ENCODE results near the gene ARL8B. TPM values are rescaled to one million over a fixed set of nuclear protein-coding genes. Genes with fewer than 3 reads are reported as not detected.

Gene ARL8B
- total RNA-seq, 3 donors from 2014 or later (not counting 1 experiment from before 2014, with no cell fraction given) = 43.3 to 52.7 (median 48.9) TPM

GRCh38 chr3:5084224-5084623 is 37.9 kb upstream of the ARL8B start:
- no peaks in the 10 kb centered on the region for H3K9me3 Mint-ChIP-seq
- H3K27ac Mint-ChIP-seq = no peak overlapping the region
- TF ChIP-seq CTCF (IDR thresholded peaks at IDR 0.05) = no peak
- Histone ChIP-seq H3K27me3 (ENCODE audit: control insufficient read depth, insufficient read depth, low read length) (no peaks in the 10 kb centered on the region), H3K36me3 (ENCODE audit: control insufficient read depth, insufficient read depth, low read length) (no peaks in the 10 kb centered on the region), H3K4me1 (ENCODE audit: control insufficient read depth, insufficient read depth, low read length) (no peaks in the 10 kb centered on the region), H3K27ac (ENCODE audit: low read length) (no peak overlapping the region), H3K4me3 (ENCODE audit: low read length) (no peak overlapping the region), H3K9me3 (ENCODE audit: control insufficient read depth, insufficient read depth, low read length) (no peaks in the 10 kb centered on the region)
- 90% methylated on average over 4 of the region's 5 CpGs for whole genome bisulfite sequencing (ENCODE audit: insufficient coverage)
- DNase-seq (no peak), ATAC-seq (no peak)
- H3K4me3 Mint-ChIP-seq = no peak overlapping the region
- H3K27me3 Mint-ChIP-seq (ENCODE audit: low read depth in 2 of 2) = peaks cover 12 to 14% of the 10 kb centered on the region in 2 donors
- H3K36me3 Mint-ChIP-seq = no peaks in the 10 kb centered on the region
- intact Hi-C loops (cut with micrococcal nuclease) = no loop called here
- H3K4me1 Mint-ChIP-seq = no peaks in the 10 kb centered on the region

GRCh38 chr3:5086708-5087107 is 35.4 kb upstream of the ARL8B start:
- Histone ChIP-seq H3K9me3 (ENCODE audit: control insufficient read depth, insufficient read depth, low read length) (no peaks in the 10 kb centered on the region), H3K4me1 (ENCODE audit: control insufficient read depth, insufficient read depth, low read length) (no peaks in the 10 kb centered on the region), H3K27ac (ENCODE audit: low read length) (no peak overlapping the region), H3K4me3 (ENCODE audit: low read length) (no peak overlapping the region), H3K36me3 (ENCODE audit: control insufficient read depth, insufficient read depth, low read length) (no peaks in the 10 kb centered on the region), H3K27me3 (ENCODE audit: control insufficient read depth, insufficient read depth, low read length) (no peaks in the 10 kb centered on the region)
- peaks cover 0 to 15% of the 10 kb centered on the region in 2 donors for H3K27me3 Mint-ChIP-seq (ENCODE audit: low read depth in 2 of 2)
- H3K27ac Mint-ChIP-seq = no peak overlapping the region
- no peak for DNase-seq
- no peaks in the 10 kb centered on the region for H3K9me3 Mint-ChIP-seq
- no peaks in the 10 kb centered on the region for H3K36me3 Mint-ChIP-seq
- no peak for TF ChIP-seq CTCF (IDR thresholded peaks at IDR 0.05)
- H3K4me3 Mint-ChIP-seq = no peak overlapping the region
- intact Hi-C loops (cut with micrococcal nuclease) = no loop called here
- no CpG with 5 or more reads among the region's 1 CpG for WGBS (ENCODE audit: insufficient coverage)
- ATAC-seq = no peak
- no peaks in the 10 kb centered on the region for H3K4me1 Mint-ChIP-seq

- Histone ChIP-seq H3K4me1 (ENCODE audit: control insufficient read depth, insufficient read depth, low read length) (no peaks in the 10 kb centered on the region), H3K4me3 (ENCODE audit: low read length) (no peak overlapping the region), H3K27me3 (ENCODE audit: control insufficient read depth, insufficient read depth, low read length) (no peaks in the 10 kb centered on the region), H3K36me3 (ENCODE audit: control insufficient read depth, insufficient read depth, low read length) (no peaks in the 10 kb centered on the region), H3K27ac (ENCODE audit: low read length) (no peak overlapping the region), H3K9me3 (ENCODE audit: control insufficient read depth, insufficient read depth, low read length) (no peaks in the 10 kb centered on the region)
- WGBS (ENCODE audit: insufficient coverage) = 75% methylated on average over 4 of the region's 4 CpGs
- intact Hi-C loops (cut with micrococcal nuclease) = no loop called here
- no peak for TF ChIP-seq CTCF (IDR thresholded peaks at IDR 0.05)
- H3K4me3 Mint-ChIP-seq = no peak overlapping the region
- DNase-seq = no peak
- H3K27me3 Mint-ChIP-seq (ENCODE audit: low read depth in 2 of 2) = peaks cover 0 to 15% of the 10 kb centered on the region in 2 donors
- H3K36me3 Mint-ChIP-seq = no peaks in the 10 kb centered on the region
- no peak for ATAC-seq
- H3K4me1 Mint-ChIP-seq = no peaks in the 10 kb centered on the region
- H3K27ac Mint-ChIP-seq = no peak overlapping the region
- H3K9me3 Mint-ChIP-seq = no peaks in the 10 kb centered on the region
Measured at GRCh38 chr3:5087209-5087608, 34.9 kb upstream of the ARL8B start.

GRCh38 chr3:5090197-5090596 is 31.9 kb upstream of the ARL8B start:
- Mint-ChIP-seq H3K27ac (no peak overlapping the region), H3K9me3 (no peaks in the 10 kb centered on the region), H3K4me3 (no peak overlapping the region), H3K36me3 (no peaks in the 10 kb centered on the region), H3K4me1 (no peaks in the 10 kb centered on the region), H3K27me3 (ENCODE audit: low read depth in 2 of 2) (peaks cover 0 to 8% of the 10 kb centered on the region in 2 donors)
- Histone ChIP-seq H3K27ac (ENCODE audit: low read length) (no peak overlapping the region), H3K4me1 (ENCODE audit: control insufficient read depth, insufficient read depth, low read length) (no peaks in the 10 kb centered on the region), H3K36me3 (ENCODE audit: control insufficient read depth, insufficient read depth, low read length) (no peaks in the 10 kb centered on the region), H3K27me3 (ENCODE audit: control insufficient read depth, insufficient read depth, low read length) (no peaks in the 10 kb centered on the region), H3K9me3 (ENCODE audit: control insufficient read depth, insufficient read depth, low read length) (no peaks in the 10 kb centered on the region), H3K4me3 (ENCODE audit: low read length) (no peak overlapping the region)
- ATAC-seq = no peak
- TF ChIP-seq CTCF (IDR thresholded peaks at IDR 0.05) = no peak
- no peak for DNase-seq
- WGBS (ENCODE audit: insufficient coverage) = 82% methylated on average over 5 of the region's 5 CpGs
- intact Hi-C loops (cut with micrococcal nuclease) = no loop called here

Measured in natural killer cell (primary cell).